ENCODE data around the gene TRPC6. TPM values are rescaled to one million over a fixed set of nuclear protein-coding genes. Genes with fewer than 3 reads are reported as not detected.
A peak's percentile ranks its signal among the peaks of the same experiment; 100 is the strongest.

The TRPC6 gene
- total RNA-seq, 4 donors from 2014 or later = 3.5 to 59.6 (median 40.2) TPM

- no peaks in the 10 kb centered on the region for H3K36me3 ChIP-seq
- H3K27me3 ChIP-seq = no peaks in the 10 kb centered on the region
- no peaks in the 10 kb centered on the region for H3K9me3 ChIP-seq
- no peak for ATAC-seq
- H3K27ac ChIP-seq = peak overlapping the region in 1 of 4 donors; percentile 25
- no peak overlapping the region for H3K4me3 ChIP-seq
- TF ChIP-seq EP300 (IDR thresholded peaks at IDR 0.05) = no peak
- no peak for TF ChIP-seq POLR2A (IDR thresholded peaks at IDR 0.05)
- WGBS, 2 donors (ENCODE audit: low coverage in 1 of 2) = 67 to 85% methylated on average over 1 to 2 of the region's 8 CpGs
- H3K4me1 ChIP-seq = no peaks in the 10 kb centered on the region
Measured at GRCh38 chr11:101566626-101567025, 17.2 kb downstream of the TRPC6 start.

GRCh38 chr11:101563166-101563565 is 20.6 kb downstream of the TRPC6 start:
- Histone ChIP-seq H3K36me3 (no peaks in the 10 kb centered on the region), H3K27me3 (no peaks in the 10 kb centered on the region), H3K9me3 (no peaks in the 10 kb centered on the region), H3K4me1 (no peaks in the 10 kb centered on the region), H3K27ac (no peak overlapping the region), H3K4me3 (no peak overlapping the region)
- TF ChIP-seq POLR2A (IDR thresholded peaks at IDR 0.05) = no peak
- no peak for TF ChIP-seq POLR2AphosphoS5 (IDR thresholded peaks at IDR 0.05)
- TF ChIP-seq CTCF (IDR thresholded peaks at IDR 0.05) = no peak
- TF ChIP-seq EP300 (IDR thresholded peaks at IDR 0.05) = no peak
- 69 to 88% methylated on average over 2 of the region's 2 CpGs for WGBS, 2 donors (ENCODE audit: low coverage in 1 of 2)
- no peak for ATAC-seq

GRCh38 chr11:101555366-101555765 is 28.4 kb downstream of the TRPC6 start:
- peaks cover 0 to 22% (median 4%) of the 10 kb centered on the region in 3 donors for H3K4me1 ChIP-seq
- H3K4me3 ChIP-seq = no peak overlapping the region
- H3K36me3 ChIP-seq = no peaks in the 10 kb centered on the region
- TF ChIP-seq CTCF (IDR thresholded peaks at IDR 0.05) (no peak), POLR2AphosphoS5 (IDR thresholded peaks at IDR 0.05) (no peak), EP300 (IDR thresholded peaks at IDR 0.05) (no peak), POLR2A (IDR thresholded peaks at IDR 0.05) (no peak)
- H3K27me3 ChIP-seq = no peaks in the 10 kb centered on the region
- no peak for ATAC-seq
- no peak overlapping the region for H3K27ac ChIP-seq
- WGBS, 2 donors (ENCODE audit: low coverage in 1 of 2) = 91 to 100% methylated on average over 4 of the region's 4 CpGs
- H3K9me3 ChIP-seq = no peaks in the 10 kb centered on the region

DNA sequence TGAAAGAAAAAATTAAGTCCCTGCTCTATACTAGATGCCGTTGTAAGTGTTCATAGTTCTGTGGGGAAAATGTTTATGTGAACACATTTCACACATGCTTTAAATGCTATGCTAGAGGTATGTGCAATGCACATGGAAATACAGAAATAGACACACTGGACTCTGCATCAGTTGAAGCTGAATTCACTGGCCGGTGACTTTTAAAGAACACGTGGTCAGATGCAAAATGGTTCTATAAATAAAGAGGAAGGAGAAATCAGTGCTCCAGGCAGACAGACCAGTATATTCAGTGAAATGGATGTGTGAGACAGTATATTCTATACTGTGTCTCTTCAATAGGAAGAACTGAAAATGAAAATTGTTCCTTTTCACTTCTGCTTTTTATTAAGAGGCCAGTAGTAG is 29.9 kb downstream of the TRPC6 start:
- no peaks in the 10 kb centered on the region for H3K27me3 ChIP-seq
- H3K36me3 ChIP-seq = no peaks in the 10 kb centered on the region
- TF ChIP-seq POLR2A (IDR thresholded peaks at IDR 0.05) (no peak), POLR2AphosphoS5 (IDR thresholded peaks at IDR 0.05) (no peak), CTCF (IDR thresholded peaks at IDR 0.05) (no peak), EP300 (IDR thresholded peaks at IDR 0.05) (no peak)
- H3K4me1 ChIP-seq = peaks cover 0 to 22% (median 4%) of the 10 kb centered on the region in 3 donors
- H3K27ac ChIP-seq = peak overlapping the region in 2 of 4 donors; percentile 16 to 25
- WGBS, 2 donors (ENCODE audit: low coverage in 1 of 2) = 7 to 21% methylated on average over 3 of the region's 3 CpGs
- no peaks in the 10 kb centered on the region for H3K9me3 ChIP-seq
- no peak overlapping the region for H3K4me3 ChIP-seq
- no peak for ATAC-seq

DNA sequence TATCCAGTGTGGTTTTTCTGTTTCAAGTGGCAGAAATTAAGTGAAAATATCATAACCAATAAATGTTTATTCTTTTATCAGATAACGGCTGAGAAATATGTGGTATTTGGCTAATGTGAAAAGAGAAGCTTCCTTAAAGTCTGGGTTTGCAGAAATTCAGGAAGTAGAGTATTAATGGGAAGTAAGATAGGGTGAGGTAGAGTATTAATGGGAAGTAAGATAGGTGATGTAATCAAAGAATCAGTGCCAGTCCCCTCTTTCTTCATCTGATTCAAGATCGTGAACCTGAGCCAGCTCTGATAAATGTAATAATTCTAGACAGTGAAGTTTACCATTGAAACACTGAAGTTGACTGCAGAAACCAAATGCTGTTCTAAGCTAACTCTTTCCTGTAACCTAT is 30.9 kb downstream of the TRPC6 start:
- no peak for ATAC-seq
- 7 to 19% methylated on average over 1 to 2 of the region's 2 CpGs for WGBS, 2 donors (ENCODE audit: low coverage in 1 of 2)
- no peak overlapping the region for H3K4me3 ChIP-seq
- H3K27me3 ChIP-seq = no peaks in the 10 kb centered on the region
- H3K9me3 ChIP-seq = no peaks in the 10 kb centered on the region
- no peaks in the 10 kb centered on the region for H3K36me3 ChIP-seq
- H3K4me1 ChIP-seq = peaks cover 0 to 22% (median 4%) of the 10 kb centered on the region in 3 donors
- H3K27ac ChIP-seq = peak overlapping the region in 1 of 4 donors; percentile 25
- no peak for TF ChIP-seq EP300 (IDR thresholded peaks at IDR 0.05)
- no peak for TF ChIP-seq POLR2AphosphoS5 (IDR thresholded peaks at IDR 0.05)
- TF ChIP-seq POLR2A (IDR thresholded peaks at IDR 0.05) = no peak
- no peak for TF ChIP-seq CTCF (IDR thresholded peaks at IDR 0.05)
